Loucy (cell line): ENCODE results near the gene DTNBP1.

ENCODE experiments used
- EZH2phosphoT487 ChIP-seq: fragments of 200-600 bp; IDR thresholded peaks from 2 replicates; pipeline ENCODE4 v1.6.1; 2018; ENCODE audit warnings: antibody characterized with exemption, mild to moderate bottlenecking, moderate library complexity, borderline replicate concordance
- TF ChIP-seq, protein P1 (sequence below): fragments of 200-600 bp; sonication (generic); conservative IDR thresholded peaks from 2 replicates; pipeline ENCODE4 v1.5.1; 2014; ENCODE audit warnings: mild to moderate bottlenecking, antibody characterized with exemption, low read length

- TF ChIP-seq, protein P1, sequence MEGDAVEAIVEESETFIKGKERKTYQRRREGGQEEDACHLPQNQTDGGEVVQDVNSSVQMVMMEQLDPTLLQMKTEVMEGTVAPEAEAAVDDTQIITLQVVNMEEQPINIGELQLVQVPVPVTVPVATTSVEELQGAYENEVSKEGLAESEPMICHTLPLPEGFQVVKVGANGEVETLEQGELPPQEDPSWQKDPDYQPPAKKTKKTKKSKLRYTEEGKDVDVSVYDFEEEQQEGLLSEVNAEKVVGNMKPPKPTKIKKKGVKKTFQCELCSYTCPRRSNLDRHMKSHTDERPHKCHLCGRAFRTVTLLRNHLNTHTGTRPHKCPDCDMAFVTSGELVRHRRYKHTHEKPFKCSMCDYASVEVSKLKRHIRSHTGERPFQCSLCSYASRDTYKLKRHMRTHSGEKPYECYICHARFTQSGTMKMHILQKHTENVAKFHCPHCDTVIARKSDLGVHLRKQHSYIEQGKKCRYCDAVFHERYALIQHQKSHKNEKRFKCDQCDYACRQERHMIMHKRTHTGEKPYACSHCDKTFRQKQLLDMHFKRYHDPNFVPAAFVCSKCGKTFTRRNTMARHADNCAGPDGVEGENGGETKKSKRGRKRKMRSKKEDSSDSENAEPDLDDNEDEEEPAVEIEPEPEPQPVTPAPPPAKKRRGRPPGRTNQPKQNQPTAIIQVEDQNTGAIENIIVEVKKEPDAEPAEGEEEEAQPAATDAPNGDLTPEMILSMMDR: no peak
- no peak for TF ChIP-seq EZH2phosphoT487
These were observed 143.9 kb downstream of the DTNBP1 start for GRCh38 chr6:15518878-15519277.
